B cell (primary cell): ENCODE data around the gene RAD9A. TPM values are rescaled to one million over a fixed set of nuclear protein-coding genes. Genes with fewer than 3 reads are reported as not detected.
A peak's percentile ranks its signal among the peaks of the same experiment; 100 is the strongest.

Experiments used
- ATAC-seq: fragments of 200-7000 bp; cut with Tn5 transposase; one replicate; pipeline ENCODE4 v1.10.0; 2021; ENCODE audit warnings: low read depth, mild to moderate bottlenecking, moderate number of reproducible peaks, moderate library complexity
- CTCF ChIA-PET: fragments of 350-600 bp; sonication (Branson Sonifier 250); formaldehyde crosslinking; loops from one replicate; lab custom pipeline; 2021; ENCODE audit warnings: antibody characterized with exemption, inconsistent platforms; lab: Charles Lee
- POLR2A ChIA-PET: fragments of 350-600 bp; sonication (Branson Sonifier 250); formaldehyde crosslinking; loops from one replicate; lab custom pipeline; 2021; ENCODE audit warnings: antibody characterized with exemption; lab: Charles Lee
- DNase-seq: peaks from one replicate; pipeline ENCODE4 v3.0.0; 2013
- H2AFZ ChIP-seq: 2 replicates; pipeline ENCODE4 v1.6.1; 2012; ENCODE audit warnings: mild to moderate bottlenecking, low read depth, low read length; ENCODE audit not compliant: insufficient read depth, poor library complexity, severe bottlenecking
- H3K27ac ChIP-seq, 2 donors: 1 replicate in 1 of 2; 2 replicates in 1 of 2; pipeline ENCODE4 v1.5.1; 2012 to 2013; ENCODE audit warnings: low read length in 2 of 2, mild to moderate bottlenecking in 2 of 2, moderate library complexity in 1 of 2
- H3K27me3 ChIP-seq, 4 experiments: fragments of 200-600 bp in 1 of 4; sonication (generic) in 1 of 4; replicated peaks in 1 of 4; 1 replicate in 2 of 4; 2 replicates in 2 of 4; pipeline versions ENCODE4 v1.6.1 to v1.7.0; 2013 to 2016; ENCODE audit warnings: low read length in 3 of 4, mild to moderate bottlenecking in 2 of 4, mixed read lengths in 1 of 4, moderate library complexity in 1 of 4; ENCODE audit not compliant: insufficient read depth in 4 of 4, control insufficient read depth in 3 of 4; ENCODE audit errors: control extremely low read depth in 1 of 4
- H3K36me3 ChIP-seq, 2 experiments: replicated peaks in 1 of 2; 1 replicate in 1 of 2; 2 replicates in 1 of 2; pipeline versions ENCODE4 v1.6.1 to v1.7.1; 2013; ENCODE audit warnings: low read length in 1 of 2; ENCODE audit not compliant: insufficient read depth in 2 of 2, control insufficient read depth in 1 of 2; ENCODE audit errors: control extremely low read depth in 1 of 2, extremely low read depth in 1 of 2
- H3K4me1 ChIP-seq, 2 donors: fragments of 200-600 bp in 1 of 2; sonication (generic) in 1 of 2; 1 replicate in 1 of 2; 2 replicates in 1 of 2; pipeline versions ENCODE4 v1.5.1 to v1.6.1; 2013 to 2017; ENCODE audit warnings: low read length in 2 of 2; ENCODE audit not compliant: control insufficient read depth in 2 of 2, insufficient read depth in 2 of 2
- H3K4me2 ChIP-seq: replicated peaks from 2 replicates; pipeline ENCODE3; 2012; ENCODE audit warnings: mild to moderate bottlenecking, low read depth, low read length; ENCODE audit not compliant: poor library complexity, severe bottlenecking
- H3K4me3 ChIP-seq, 5 experiments: fragments of 200-600 bp in 1 of 5; sonication (generic) in 1 of 5; 1 replicate in 3 of 5; 2 replicates in 2 of 5; pipeline versions ENCODE4 v1.5.1 to v1.7.0; 2011 to 2016; ENCODE audit warnings: low read length in 4 of 5, mild to moderate bottlenecking in 4 of 5, low read depth in 2 of 5, control low read depth in 1 of 5, moderate library complexity in 1 of 5; ENCODE audit not compliant: insufficient read depth in 1 of 5; ENCODE audit errors: control extremely low read depth in 1 of 5, extremely low read depth in 1 of 5
- H3K79me2 ChIP-seq: fragments of 200-600 bp; sonication (generic); one replicate; pipeline ENCODE4 v1.6.0; 2016; ENCODE audit warnings: low read length; ENCODE audit not compliant: control insufficient read depth, insufficient read depth
- H3K9ac ChIP-seq: fragments of 200-600 bp; sonication (generic); 2 replicates; pipeline ENCODE4 v1.6.1; 2017; ENCODE audit warnings: mild to moderate bottlenecking, low read length, moderate library complexity
- H3K9me3 ChIP-seq, 3 donors: one replicate each; pipeline versions ENCODE4 v1.6.1 to v1.7.1; 2013; ENCODE audit warnings: low read length in 2 of 3; ENCODE audit not compliant: control insufficient read depth in 2 of 3, insufficient read depth in 1 of 3; ENCODE audit errors: control extremely low read depth in 1 of 3
- H4K20me1 ChIP-seq: 2 replicates; pipeline ENCODE4 v1.6.0; 2012; ENCODE audit warnings: mild to moderate bottlenecking, low read length; ENCODE audit not compliant: insufficient read depth, control insufficient read depth, poor library complexity, severe bottlenecking
- H3K27ac Mint-ChIP-seq: one replicate; pipeline ENCODE4 v1.8.0; 2021; ENCODE audit warnings: mixed read lengths
- H3K27me3 Mint-ChIP-seq: one replicate; pipeline ENCODE4 v1.8.0; 2021; ENCODE audit warnings: mixed read lengths
- H3K4me1 Mint-ChIP-seq: one replicate; pipeline ENCODE4 v1.8.0; 2021; ENCODE audit warnings: mixed read lengths
- H3K4me3 Mint-ChIP-seq: one replicate; pipeline ENCODE4 v1.8.0; 2021; ENCODE audit warnings: mixed read lengths
- H3K9me3 Mint-ChIP-seq: one replicate; pipeline ENCODE4 v1.8.0; 2022; ENCODE audit warnings: mixed read lengths; ENCODE audit not compliant: insufficient read depth
- CTCF ChIP-seq: fragments of 200-600 bp; IDR thresholded peaks from one replicate; pipeline ENCODE4 v1.8.0; 2022; ENCODE audit warnings: antibody characterized with exemption, mild to moderate bottlenecking
- EZH2 ChIP-seq: IDR thresholded peaks from 2 replicates; pipeline ENCODE4 v1.6.1; 2012; ENCODE audit warnings: borderline replicate concordance, low read depth, mild to moderate bottlenecking, moderate library complexity, low read length; ENCODE audit not compliant: insufficient read depth, poor library complexity, severe bottlenecking
- WGBS: methylation state at CpG from one replicate; pipeline ENCODE4 v1.1.5; 2013; ENCODE audit warnings: missing lambda C conversion rate; ENCODE audit not compliant: insufficient coverage; 5-methylcytosine and 5-hydroxymethylcytosine counted together
- intact Hi-C: fragments of 100-400 bp; cut with micrococcal nuclease; formaldehyde crosslinking; loops from one replicate; pipeline ENCODE4 v1.10.0; 2022
- polyA plus RNA-seq: library from polyadenylated mRNA; depleted of rRNA; stranded (reverse); fragments of >200 nt; gene quantifications from 2 replicates; pipeline ENCODE4 v1.2.3, GENCODE V29; 2012
- total RNA-seq, 2 donors: library from RNA; stranded (reverse); fragments of 120-200 nt in 1 of 2; gene quantifications; 1 replicate in 1 of 2; 2 replicates in 1 of 2; pipeline versions ENCODE4 v1.2.3 to v1.2.4, GENCODE V29; 2013 to 2022

The RAD9A gene
- total and polyA plus RNA-seq, 2 donors (not counting 1 experiment from before 2014, with no cell fraction given): 50.6 to 76.8 TPM

GRCh38 chr11:67355794-67356386, 35.9 kb upstream of the RAD9A start:
- WGBS: 100% methylated on average over 1 of the region's 4 CpGs
- intact Hi-C loops: loop anchor here (10.0 kb wide), 1 partner anchor 449 kb away; no protein-coding TSS in a partner anchor
- peaks cover 0 to 9% of the 10 kb centered on the region in 2 experiments for H3K36me3 ChIP-seq
- POLR2A ChIA-PET: interaction anchor here (0.5 to 9.0 kb wide), 10 partner anchors 9 to 1937 kb away, joined by 3 to 323 read pairs (median 6); partner anchors contain the start of genes CLCF1 and RAD9A
- ATAC-seq (no peak), DNase-seq (peak; percentile 35)
- H3K4me3 ChIP-seq: peak overlapping the region in 1 of 5 experiments; percentile 18
- peaks cover 17% of the 10 kb centered on the region for H4K20me1 ChIP-seq
- Mint-ChIP-seq H3K9me3 (no peaks in the 10 kb centered on the region), H3K4me3 (peak overlapping the region; percentile 37), H3K4me1 (peaks cover 74% of the 10 kb centered on the region), H3K27ac (peak overlapping the region; percentile 100), H3K27me3 (no peaks in the 10 kb centered on the region)
- H3K9ac ChIP-seq: peak overlapping the region; percentile 9
- peaks cover 67% of the 10 kb centered on the region for H3K79me2 ChIP-seq
- no peaks in the 10 kb centered on the region for H3K9me3 ChIP-seq
- TF ChIP-seq CTCF (no peak), EZH2 (no peak)
- H3K4me1 ChIP-seq: peaks cover 57 to 66% of the 10 kb centered on the region in 2 donors
- peak overlapping the region; percentile 97 for H3K4me2 ChIP-seq
- H2AFZ ChIP-seq: no peak overlapping the region
- H3K27ac ChIP-seq: peak overlapping the region; percentile 94 to 96
- CTCF ChIA-PET: interaction anchor here (0.8 to 42.2 kb wide), 12 partner anchors 1 to 206 kb away, joined by 3 to 2379 read pairs (median 5); partner anchors contain the start of genes CDK2AP2, CLCF1, PITPNM1 and POLD4
- no peaks in the 10 kb centered on the region for H3K27me3 ChIP-seq
